HG03064 (cell line): Measurements from ENCODE around the gene ZBTB18.

Experiments
- ATAC-seq: cut with Tn5 transposase; IDR thresholded peaks from one replicate; pipeline ENCODE4 v1.9.1; 2021; ENCODE audit warnings: low read depth; ENCODE audit not compliant: unreplicated experiment

The ZBTB18 gene

DNA sequence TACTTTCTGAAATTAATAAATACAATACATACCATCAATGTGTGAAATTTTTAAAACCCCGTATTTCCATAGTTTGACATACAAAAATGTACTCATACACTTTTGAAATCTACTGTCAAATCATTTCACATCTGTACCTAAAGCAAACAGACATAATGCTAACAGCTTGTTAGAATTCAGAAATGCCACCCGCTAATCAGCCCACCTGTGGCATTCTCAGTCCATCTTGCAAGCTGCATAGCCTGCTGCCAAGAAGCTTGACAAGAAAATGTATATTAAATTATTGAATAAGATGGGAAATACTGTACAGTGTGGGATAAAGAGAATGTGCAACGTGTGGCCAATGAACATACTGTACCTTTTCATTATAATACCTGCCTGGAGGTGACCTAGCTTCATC lies 55.1 kb downstream of the ZBTB18 start:
- no peak for ATAC-seq
